GM18861 (cell line): Measurements from ENCODE around the gene APCDD1.
A peak's percentile ranks its signal among the peaks of the same experiment; 100 is the strongest.
"Not testable (repeated sequence)": the region's sequence is repeated elsewhere in the genome, so short reads cannot be mapped to it uniquely, and the experiment has no call there.

Experiments
- ATAC-seq: cut with Tn5 transposase; IDR thresholded peaks from one replicate; pipeline ENCODE4 v1.9.1; 2021; ENCODE audit not compliant: unreplicated experiment

Gene APCDD1

DNA sequence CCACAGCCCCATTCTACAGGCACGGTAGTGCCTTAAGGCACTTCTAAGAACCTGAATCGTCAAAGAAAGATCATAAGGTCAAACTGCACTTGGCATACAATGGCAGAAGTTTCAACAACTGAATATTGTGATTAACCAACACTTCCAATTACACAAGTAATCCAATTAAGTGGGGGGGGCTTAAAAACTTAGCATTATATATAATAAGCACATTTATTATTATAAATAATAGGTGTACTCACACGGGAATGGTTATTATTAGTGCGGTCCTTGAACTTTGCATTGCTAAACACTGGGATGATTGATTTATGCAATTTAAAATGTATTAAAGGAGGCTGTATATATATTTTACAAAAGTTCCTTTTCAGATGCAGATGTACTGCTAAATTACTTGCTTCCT, 7.6 kb downstream of the APCDD1 start:
- no peak for ATAC-seq

- ATAC-seq = no peak
Observed at GRCh38 chr18:10462597-10462996, 8.2 kb downstream of the APCDD1 start.

GRCh38 chr18:10463096-10463495, 8.7 kb downstream of the APCDD1 start:
- no peak for ATAC-seq

- no peak for ATAC-seq
Observed at GRCh38 chr18:10463741-10464140, 9.3 kb downstream of the APCDD1 start.

GRCh38 chr18:10464161-10464648, 9.8 kb downstream of the APCDD1 start:
- ATAC-seq = not testable (repeated sequence)

DNA sequence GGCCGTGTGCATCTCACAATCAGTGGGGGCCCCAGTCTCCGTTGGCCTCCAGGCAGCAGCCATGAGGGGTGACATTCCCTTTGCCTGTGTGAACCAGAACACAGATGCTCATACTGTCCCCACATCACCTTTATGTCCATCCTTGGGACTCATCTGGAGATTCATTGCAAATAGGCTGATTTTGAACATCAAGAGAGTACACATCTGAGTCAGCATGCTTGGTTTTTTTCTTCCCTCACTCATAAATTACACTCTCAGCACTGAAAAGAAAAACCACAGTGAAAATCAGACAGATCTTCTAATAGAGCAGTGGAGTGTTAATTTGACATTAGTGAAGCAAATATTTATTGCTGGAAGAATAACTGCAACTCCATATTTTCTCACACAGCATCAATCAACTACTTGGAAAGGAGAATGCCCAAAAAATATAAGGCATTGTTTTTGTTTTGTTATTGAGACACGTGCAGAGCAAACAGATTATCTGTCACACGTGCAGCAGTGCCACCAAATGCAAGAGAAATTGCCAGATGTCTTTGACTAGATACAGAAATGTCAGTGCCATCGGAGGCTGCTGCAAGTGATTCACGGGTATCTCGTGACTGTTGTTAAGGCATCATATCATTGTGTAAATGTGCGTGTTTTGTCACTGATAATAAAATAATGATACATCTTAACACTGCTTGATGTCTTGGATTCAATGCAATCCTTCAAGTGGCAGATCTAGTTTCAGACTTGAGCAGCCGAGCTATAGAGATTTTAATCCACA, 10.9 kb downstream of the APCDD1 start:
- ATAC-seq = no peak

DNA sequence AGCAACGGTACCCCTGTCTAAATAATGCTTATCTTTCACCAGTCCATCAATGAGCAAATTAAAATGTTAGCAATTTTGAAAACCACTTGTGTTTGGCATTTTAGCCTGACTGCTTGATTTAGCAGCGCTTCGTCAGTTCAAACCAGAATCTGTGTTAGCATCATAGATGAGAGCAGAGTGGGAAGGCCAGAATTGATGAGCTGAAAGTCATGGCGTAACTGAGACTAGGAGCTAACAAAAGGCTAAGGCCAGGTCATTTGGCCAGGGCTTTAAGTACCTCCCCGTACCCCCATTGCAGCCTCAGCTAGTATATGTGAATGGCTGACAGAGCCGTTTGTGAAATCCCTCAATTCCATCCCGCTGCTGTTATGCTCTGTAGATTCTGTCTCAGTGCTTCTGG, 16.0 kb downstream of the APCDD1 start:
- no peak for ATAC-seq

DNA sequence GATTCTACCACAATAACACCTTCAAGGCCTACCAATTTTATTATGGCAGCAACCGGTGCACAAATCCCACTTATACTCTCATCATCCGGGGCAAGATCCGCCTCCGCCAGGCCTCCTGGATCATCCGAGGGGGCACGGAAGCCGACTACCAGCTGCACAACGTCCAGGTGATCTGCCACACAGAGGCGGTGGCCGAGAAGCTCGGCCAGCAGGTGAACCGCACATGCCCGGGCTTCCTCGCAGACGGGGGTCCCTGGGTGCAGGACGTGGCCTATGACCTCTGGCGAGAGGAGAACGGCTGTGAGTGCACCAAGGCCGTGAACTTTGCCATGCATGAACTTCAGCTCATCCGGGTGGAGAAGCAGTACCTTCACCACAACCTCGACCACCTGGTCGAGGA, 17.1 kb downstream of the APCDD1 start:
- no peak for ATAC-seq

- no peak for ATAC-seq
Observed at GRCh38 chr18:10473132-10473531, 18.7 kb downstream of the APCDD1 start.

DNA sequence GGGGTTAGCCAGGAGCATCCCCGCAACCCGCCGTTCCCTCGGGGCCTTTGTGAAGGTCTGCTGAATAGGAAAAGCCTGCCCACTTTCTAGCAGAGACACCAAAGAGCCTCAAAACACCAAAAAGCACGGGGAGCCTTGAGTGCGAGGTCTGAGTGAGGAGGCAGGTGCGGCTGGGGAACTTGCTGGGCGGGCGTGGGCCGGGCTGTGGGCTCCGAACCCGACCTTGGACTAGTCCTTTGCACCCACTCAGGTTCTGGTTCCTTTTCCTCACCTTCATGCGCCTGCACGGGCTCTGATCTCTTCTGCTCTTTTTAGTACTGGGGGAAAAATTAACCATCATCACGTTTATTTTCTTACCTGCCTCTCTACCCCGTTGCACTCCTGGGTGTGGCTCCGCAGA, 19.9 kb downstream of the APCDD1 start:
- ATAC-seq = no peak

GRCh38 chr18:10475276-10475653, 20.8 kb downstream of the APCDD1 start:
- ATAC-seq = no peak

GRCh38 chr18:10475654-10476291, 21.3 kb downstream of the APCDD1 start:
- ATAC-seq = no peak

DNA sequence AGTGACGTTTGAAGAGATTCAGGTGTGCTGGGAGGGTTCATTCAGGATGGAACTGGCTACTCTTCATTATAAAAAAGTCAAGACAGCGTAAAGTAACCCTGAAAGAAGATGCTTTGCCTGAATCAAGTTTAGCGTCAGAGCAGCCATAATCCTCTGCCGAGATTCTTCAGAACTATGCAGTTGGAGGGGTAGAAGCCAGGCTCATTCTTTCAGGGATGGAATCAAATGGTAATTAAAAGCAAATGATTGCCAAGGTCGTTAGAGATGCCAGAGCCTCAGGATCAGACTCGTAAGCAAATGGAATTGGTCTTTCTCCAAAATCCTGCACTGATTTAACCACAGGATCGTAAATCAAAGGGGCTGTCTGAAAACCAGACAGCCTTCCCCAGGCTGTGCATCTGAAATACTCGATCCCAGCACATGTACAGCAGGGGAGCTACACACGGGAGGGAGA, 21.9 kb downstream of the APCDD1 start:
- no peak for ATAC-seq

- ATAC-seq = no peak
Observed at GRCh38 chr18:10477121-10477862, 22.9 kb downstream of the APCDD1 start.

- ATAC-seq = no peak
Observed at GRCh38 chr18:10477863-10478260, 23.4 kb downstream of the APCDD1 start.

- no peak for ATAC-seq
Observed at GRCh38 chr18:10481831-10482230, 27.4 kb downstream of the APCDD1 start.

DNA sequence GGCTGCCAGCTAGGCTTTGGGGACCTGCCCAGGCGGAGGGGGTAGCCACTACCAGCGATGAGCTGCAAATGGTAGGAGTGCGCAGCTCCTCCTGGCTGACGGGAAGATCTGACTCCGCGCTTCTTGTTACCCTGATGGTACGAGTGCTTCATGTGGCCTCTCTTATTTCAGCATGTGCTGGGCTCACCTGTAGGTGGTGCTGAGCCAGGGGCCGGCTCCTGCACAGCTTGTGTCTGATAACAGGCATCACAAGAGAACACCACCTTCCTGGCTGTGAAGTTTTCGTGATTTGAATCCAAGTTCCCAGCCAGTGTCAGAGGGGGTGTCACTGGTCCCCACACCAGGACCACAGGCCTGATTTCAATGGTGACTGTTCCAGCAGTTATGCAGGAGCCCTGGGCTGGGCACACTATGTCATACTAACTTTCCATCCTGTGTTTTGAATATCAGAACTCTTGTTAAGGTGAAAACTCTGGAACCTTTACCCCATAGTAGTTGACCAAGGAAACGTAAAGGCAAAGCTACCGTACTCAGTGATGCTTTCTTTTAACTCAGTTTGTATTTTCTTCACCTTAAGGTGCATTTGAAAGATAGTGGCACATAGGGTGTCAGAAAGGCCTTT, 28.0 kb downstream of the APCDD1 start:
- no peak for ATAC-seq

GRCh38 chr18:10482985-10483949, 28.8 kb downstream of the APCDD1 start:
- ATAC-seq = peak; percentile 88

- ATAC-seq = no peak
Observed at GRCh38 chr18:10485475-10485874, 31.0 kb downstream of the APCDD1 start.

GRCh38 chr18:10486362-10486761, 31.9 kb downstream of the APCDD1 start:
- ATAC-seq = no peak
